Measurements from ENCODE around the gene SLC39A6. TPM values are rescaled to one million over a fixed set of nuclear protein-coding genes. Genes with fewer than 3 reads are reported as not detected.
"Not testable (repeated sequence)": the region's sequence is repeated elsewhere in the genome, so short reads cannot be mapped to it uniquely, and the experiment has no call there.

SLC39A6 gene
- total RNA-seq, 1 donor from 2014 or later: 11.4 TPM

DNA sequence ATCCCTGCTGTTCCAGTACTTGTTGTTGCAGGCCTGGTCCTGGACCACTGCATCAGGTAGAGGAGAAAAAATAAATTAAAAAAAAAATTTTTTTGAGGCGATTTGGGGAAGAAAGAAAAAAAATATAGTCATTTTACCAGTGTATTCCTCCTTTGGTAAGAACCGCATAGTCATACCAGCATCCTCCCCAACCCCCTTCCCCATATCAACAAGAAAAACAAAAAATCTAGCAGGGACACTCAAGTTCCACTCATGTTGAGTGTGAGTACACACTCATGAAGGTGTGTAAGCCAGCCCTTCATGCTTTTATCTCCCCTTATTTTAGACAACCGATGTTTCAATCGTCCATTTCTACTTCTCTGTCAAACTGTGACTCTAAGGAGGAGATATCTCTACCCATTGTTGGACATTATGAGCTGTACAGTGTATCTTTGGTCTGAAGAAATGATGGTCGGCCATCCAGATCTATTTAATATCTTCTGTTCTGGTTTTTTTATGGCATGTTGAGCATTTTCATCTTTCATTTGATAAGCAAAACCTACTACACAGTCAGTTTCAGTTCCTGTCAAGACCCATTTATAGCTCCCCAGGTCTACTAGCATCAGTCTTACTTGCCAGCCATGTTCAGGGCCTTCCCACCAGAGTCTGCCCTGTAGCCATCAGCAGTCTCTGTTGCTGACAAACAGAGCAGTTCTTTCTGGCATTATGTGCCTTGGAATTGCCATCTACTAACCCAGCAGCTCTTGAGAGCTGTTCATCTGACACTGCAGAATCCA is 20.6 kb upstream of the SLC39A6 start:
- intact Hi-C loops (cut with DNase I): no loop called here
- no peak for DNase-seq

DNA sequence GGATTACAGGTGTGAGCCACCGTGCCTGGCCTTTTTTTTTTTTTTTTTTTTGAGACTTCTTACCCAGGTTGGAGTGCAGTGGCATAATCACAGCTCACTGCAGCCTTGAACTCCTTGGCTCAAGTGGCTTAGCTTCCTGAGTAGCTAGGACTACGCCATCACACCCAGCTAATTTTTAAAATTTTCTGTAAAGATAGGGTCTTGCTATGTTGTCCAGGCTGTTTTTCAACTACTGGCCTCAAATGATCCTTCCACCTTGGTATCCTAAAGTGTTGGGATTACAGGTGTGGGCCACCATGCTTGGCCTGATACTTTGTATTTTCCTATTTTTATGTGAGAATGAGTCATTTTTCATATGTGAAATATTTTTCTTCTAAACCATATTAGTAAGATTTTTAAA is 14.3 kb upstream of the SLC39A6 start:
- no peak for ATAC-seq (ENCODE audit: poor library complexity)
- intact Hi-C loops (cut with DNase I): no loop called here
- no peak for DNase-seq

More for the DNA sequence above, 20.6 kb upstream of the SLC39A6 start:
- no peak for ATAC-seq (ENCODE audit: poor library complexity)

- intact Hi-C loops (cut with DNase I): no loop called here
- DNase-seq: no peak
- ATAC-seq (ENCODE audit: poor library complexity): no peak
Observed at GRCh38 chr18:36142751-36143150, 13.6 kb upstream of the SLC39A6 start.

DNA sequence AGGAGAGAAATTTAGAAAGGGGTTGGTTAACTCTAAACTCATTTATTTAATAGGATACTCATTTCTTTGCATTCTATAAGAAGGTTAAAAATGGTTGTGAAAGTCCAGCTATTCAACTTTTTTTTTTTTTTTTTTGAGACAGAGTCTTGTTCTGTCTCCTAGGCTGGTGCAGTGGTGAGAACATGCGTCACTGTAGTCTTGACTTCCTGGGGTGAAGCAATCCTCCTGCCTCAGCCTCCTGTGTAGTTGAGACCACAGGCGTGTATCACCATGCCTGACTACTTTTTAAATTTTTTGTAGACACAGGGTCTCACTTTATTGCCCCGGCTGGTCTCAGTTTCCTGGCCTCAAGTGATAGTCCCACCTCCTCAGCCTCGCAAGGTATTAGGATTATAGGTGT is 12.4 kb upstream of the SLC39A6 start:
- DNase-seq: no peak
- ATAC-seq (ENCODE audit: poor library complexity): no peak
- intact Hi-C loops (cut with DNase I): no loop called here

- DNase-seq (no peak), ATAC-seq (ENCODE audit: poor library complexity) (no peak)
- intact Hi-C loops (cut with DNase I): no loop called here
Observed at GRCh38 chr18:36139245-36139644, 10.1 kb upstream of the SLC39A6 start.

DNA sequence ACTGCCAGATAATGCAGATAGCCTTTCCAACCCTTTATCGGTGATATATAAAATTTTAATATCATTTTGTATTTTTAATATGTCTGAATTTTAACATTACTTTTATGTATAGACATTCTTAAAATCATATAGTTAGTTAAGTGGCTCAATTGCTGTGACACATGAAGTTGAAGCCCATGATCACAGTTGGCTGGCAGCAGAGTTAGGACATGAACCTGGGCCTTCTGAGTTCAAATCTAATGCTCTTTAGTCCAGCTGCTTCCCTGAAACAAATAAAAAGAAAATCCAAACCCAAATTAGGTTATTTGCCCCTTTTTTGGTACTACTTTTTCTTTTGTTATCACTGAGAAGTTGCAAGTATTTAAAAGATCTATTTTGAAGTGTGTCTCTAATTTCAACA is 6.1 kb upstream of the SLC39A6 start:
- intact Hi-C loops (cut with DNase I): no loop called here

DNA sequence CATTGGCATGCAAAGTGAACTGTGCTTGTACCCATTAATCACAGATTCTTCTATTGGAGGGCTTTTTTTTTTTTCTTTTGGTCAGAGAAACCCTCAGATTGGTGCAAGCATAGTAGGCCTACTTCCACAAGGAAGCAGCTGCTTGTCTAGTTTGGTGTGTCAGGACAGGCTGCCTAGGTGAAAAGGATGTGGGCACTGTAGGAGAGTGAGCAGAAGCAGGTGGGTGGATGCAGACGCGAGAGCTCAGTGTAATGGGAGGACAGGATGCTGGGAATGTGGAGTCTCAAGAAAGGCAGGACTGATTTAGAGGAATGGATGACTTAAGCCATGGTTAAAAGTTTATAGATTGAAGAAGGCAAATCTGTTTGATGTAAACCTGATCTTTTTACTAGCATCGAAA is 3.6 kb upstream of the SLC39A6 start:
- intact Hi-C loops (cut with DNase I): no loop called here

More for the DNA sequence above, 6.1 kb upstream of the SLC39A6 start:
- no peak for ATAC-seq (ENCODE audit: poor library complexity)
- no peak for DNase-seq

DNA sequence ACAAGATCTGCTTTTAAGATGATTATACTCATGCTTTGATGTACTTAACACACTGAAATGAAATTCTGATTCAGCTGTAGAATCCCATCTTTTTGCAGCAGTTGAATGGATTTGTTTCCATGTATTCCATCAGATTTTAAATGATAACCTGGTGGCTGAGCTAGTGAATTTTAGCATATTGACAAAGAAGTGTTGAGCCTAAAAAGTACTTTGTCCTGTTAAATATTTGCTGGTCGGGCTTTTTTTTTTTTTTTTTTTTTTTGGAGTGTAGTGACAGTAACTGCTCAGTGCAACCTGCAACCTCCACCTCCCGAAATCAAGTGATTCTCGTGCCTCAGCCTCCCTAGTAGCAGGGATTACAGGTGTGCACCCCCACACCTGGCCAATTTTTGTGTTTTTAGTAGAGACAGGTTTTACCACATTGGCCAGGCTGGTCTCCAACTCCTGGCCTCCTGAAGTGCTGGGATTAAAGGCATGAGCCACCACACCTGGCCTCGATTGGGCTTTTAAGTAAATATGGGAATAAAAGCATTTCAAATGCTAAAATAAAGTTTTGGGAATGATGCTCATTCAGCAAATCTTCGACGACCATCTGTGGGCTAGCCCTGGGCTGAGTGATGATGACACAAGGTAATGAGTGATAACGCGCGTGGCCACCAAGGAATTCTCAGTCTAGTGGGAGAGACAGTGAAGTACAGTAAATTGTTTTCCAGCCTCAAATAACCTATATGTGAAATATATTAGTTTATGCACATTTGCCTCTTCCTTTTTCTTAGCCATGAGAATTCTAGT is 2.7 kb upstream of the SLC39A6 start:
- ATAC-seq (ENCODE audit: poor library complexity): no peak
- DNase-seq: no peak
- intact Hi-C loops (cut with DNase I): no loop called here

More for the DNA sequence above, 3.6 kb upstream of the SLC39A6 start:
- DNase-seq (no peak), ATAC-seq (ENCODE audit: poor library complexity) (no peak)

DNA sequence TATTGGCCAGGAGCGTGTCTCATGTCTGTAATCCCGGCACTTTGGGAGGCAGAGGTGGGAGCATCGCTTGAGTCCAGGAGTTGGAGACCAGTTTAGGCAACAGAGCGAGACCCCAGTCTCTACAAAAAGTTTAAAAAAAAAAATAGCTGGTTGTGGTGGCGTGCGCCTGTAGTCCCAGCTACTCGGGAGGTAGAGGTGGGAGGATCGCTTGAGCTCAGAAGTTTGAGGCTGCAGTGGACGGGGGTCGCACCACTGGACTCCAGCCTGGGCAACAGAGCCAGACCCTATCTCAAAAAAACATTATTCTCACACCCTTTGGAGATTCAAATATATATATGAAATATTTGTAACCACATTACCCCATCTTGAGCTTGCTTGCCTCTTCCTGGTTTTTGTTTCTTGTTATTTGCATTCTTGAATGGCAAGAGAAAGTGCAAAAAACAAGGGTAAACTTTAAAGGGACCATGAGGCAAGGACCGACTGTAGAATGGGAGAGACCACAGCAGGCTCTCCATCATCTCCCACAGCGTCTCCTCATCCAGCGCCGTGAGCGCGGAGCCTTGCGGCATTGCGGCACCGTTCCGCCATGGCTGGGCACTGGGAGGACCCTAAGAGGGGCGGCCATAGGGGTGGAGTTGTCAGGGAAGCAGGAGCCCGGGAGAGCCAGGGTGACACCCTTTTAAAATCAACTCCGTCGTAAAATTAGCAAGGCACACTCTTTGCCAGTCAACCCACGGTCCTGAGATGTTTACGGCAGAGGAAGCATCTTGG is 1.9 kb upstream of the SLC39A6 start:
- DNase-seq (no peak), ATAC-seq (ENCODE audit: poor library complexity) (no peak)
- intact Hi-C loops (cut with DNase I): no loop called here

DNA sequence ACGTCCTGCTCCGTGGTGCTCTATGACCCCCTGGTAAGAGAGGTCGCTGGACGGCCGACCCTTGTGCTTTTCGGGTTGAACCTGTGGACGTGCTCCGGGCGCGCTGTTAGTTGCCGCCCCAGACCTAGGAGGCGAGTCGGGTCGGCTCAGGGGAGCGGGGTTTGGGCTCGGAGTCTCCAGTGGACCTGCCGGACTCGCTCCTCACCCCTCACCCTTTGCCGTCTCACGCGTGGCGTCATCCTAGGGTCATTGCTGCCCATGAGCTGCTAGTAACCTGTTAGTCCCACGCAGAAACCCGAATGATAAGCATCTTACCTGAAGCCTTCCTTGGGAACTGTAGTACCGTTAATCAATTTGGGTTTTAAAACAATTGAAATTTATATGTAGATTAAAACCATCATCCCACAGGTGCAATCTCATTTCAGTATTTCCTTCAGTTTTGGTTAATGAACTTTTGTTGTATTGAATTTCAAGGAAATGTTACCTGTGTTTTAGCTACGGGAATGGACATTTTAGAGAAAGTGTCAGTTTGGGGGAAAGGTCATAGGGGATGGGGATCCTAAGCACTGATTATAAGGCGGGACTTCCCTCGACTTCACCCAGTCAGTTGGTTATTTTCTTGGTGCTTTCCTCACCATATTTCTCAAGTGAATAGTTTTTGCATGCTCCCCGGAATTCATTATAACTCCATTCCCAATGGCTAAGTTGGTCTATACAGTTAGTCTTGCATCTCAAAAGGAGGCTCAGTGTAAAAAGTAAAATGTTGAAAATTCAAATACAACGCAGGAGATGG is 1.1 kb upstream of the SLC39A6 start:
- ATAC-seq (ENCODE audit: poor library complexity): peak; percentile 7
- intact Hi-C loops (cut with DNase I): no loop called here
- DNase-seq: no peak

DNA sequence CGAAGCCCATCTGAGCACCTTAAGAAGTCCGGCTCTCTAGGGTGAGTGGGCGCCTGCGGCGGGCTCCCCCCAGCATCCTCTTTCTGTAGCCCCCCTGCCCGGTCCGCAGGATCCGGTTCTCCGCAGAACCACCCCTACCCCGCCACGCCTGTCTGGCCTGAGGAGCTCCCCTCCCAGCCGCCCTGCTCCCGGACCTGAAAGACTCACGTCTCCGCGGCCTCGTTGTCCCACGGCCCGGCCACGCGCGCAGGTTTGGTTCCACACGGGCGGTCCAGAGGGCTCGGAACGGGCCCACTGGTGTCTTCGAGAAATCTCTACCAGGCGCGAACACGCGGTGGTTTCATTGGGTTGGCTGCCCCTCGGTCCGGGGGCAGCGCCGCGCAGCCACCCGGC is 237 bp downstream of the SLC39A6 start:
- ATAC-seq (ENCODE audit: poor library complexity) (no peak), DNase-seq (no peak)
- intact Hi-C loops (cut with DNase I): no loop called here

GRCh38 chr18:36128530-36128870 is 640 bp downstream of the SLC39A6 start:
- ATAC-seq (ENCODE audit: poor library complexity) (no peak), DNase-seq (peak; percentile 42)
- intact Hi-C loops (cut with DNase I): no loop called here

DNA sequence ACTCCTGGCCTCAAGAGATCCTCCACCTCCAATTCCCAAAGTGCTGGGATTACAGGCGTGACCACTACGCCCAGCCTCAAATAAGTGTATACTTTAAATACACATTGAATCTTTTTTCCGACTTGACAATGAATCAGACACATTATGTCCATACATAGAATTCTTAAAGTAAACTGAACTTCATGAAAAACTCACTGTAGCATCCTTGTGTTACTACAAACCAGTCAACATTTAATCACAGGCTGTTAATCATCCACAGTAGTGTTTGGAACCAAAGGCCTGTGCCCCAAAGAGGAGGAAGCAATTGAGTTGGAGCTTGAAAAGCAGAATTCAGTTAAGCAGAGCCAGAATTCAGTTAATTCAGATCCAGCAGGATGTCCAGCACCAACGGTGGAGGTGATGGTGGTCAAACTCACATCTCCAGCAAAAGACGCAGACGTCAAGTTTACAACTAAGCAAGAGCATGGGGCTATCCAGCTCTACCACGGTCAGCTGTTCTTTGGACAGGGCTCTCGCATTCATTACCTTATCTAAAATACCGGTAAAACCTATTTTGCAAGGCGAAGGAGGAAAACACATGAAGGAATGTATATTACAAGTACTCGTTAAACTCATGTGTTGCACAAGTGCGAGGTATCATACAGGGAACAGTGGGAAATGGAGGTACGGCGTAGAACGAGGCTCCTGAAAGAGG is 1.2 kb downstream of the SLC39A6 start:
- ATAC-seq (ENCODE audit: poor library complexity): no peak
- intact Hi-C loops (cut with DNase I): no loop called here
- no peak for DNase-seq

DNA sequence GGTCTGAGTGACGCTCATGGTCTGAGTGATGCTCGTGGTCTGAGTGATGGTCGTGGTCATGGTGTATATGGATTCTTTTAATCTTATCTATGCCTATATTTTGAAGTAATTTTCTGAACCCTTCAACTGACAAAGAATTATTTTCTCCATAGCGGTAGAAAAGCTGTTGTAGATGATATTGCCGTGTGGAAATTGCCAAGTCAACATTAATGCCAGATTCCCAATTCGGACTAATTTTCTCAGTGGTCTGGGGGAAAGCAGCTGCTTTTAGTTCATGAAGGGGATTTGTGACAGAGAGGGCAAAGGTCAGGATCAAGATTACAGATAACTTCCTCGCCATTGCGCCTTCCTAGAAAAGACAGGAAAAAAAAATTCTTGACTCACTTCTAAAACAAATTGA is 2.5 kb downstream of the SLC39A6 start:
- intact Hi-C loops (cut with DNase I): no loop called here
- no peak for ATAC-seq (ENCODE audit: poor library complexity)
- no peak for DNase-seq

DNA sequence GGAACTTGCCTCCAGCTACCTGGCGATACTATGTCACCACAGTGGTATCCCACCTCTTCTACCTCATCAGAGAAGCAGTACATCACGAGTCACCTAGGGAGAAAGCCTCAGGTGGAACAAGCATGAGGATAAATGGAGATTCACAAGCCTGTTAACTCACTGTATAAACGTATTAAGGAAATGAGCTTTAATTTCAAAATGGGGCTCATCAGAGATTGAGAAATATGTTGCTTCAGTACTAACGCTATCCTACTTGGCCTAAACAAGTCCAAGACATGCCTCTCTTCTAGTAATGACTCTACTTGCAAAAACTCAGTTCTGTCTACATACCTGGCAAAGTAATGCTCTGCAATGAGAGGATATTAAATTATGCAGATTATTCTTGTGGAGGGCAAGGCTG is 4.3 kb downstream of the SLC39A6 start:
- DNase-seq (no peak), ATAC-seq (ENCODE audit: poor library complexity) (no peak)
- intact Hi-C loops (cut with DNase I): no loop called here

GRCh38 chr18:36120297-36120696 is 8.8 kb downstream of the SLC39A6 start:
- DNase-seq (no peak), ATAC-seq (ENCODE audit: poor library complexity) (no peak)
- intact Hi-C loops (cut with DNase I): no loop called here

- DNase-seq; intact Hi-C loops (cut with DNase I); ATAC-seq (ENCODE audit: poor library complexity): not testable (repeated sequence)
Observed at GRCh38 chr18:36116771-36117170, 12.4 kb downstream of the SLC39A6 start.

DNA sequence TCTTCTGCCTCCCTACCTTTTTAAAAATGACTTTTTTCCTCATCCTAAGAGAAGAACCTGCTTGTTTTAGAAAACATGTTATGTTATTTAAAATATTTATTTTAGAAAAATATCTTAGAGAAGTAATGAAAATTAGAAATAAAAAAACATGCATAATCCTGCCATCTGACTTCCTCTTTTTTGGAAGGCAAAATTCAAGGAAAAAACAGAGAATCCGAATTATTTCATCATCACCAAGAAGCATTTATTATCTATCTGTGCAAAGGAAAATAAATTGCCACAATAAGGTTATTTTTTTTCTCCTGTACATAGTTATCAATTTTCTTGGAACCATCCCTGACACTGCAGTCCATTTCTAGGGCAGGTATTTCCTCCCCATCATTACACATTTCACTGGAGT is 14.4 kb downstream of the SLC39A6 start:
- ATAC-seq (ENCODE audit: poor library complexity) (no peak), DNase-seq (no peak)
- intact Hi-C loops (cut with DNase I): no loop called here

Measured in Right ventricle myocardium superior (tissue), 1 donor.